PC-3 (cell line): ENCODE results near the gene FGF18.

ENCODE experiments used
- CTCF ChIP-seq: fragments of 300-600 bp; sonication (generic); conservative IDR thresholded peaks from 2 replicates; pipeline ENCODE4 v1.5.1; 2017; ENCODE audit warnings: antibody characterized with exemption, low read depth, mild to moderate bottlenecking, low read length
- EZH2phosphoT487 ChIP-seq: fragments of 300-600 bp; sonication (generic); IDR thresholded peaks from 2 replicates; pipeline ENCODE4 v1.6.1; 2018; ENCODE audit warnings: mild to moderate bottlenecking, antibody characterized with exemption, low read length, borderline replicate concordance

- TF ChIP-seq CTCF (no peak), EZH2phosphoT487 (no peak)
Measured at GRCh38 chr5:171476701-171477100, 57.3 kb downstream of the FGF18 start.
